Activated CD4-positive, alpha-beta T cell treated with anti-CD3 and anti-CD28 coated beads, Interleukin-2, Interleukin-6, amounts not matched to agents 100 ng/mL and 50 ng/mL, durations not matched to agents 16 hours and 8 hours (primary cell): ENCODE results near the gene GRM8.

ENCODE experiments used
- DNase-seq: peaks from one replicate; pipeline ENCODE4 v3.0.0-alpha.2; 2020

Gene GRM8

GRCh38 chr7:127230192-127230925, 22.4 kb downstream of the GRM8 start:
- no peak for DNase-seq

- DNase-seq: no peak
Measured at GRCh38 chr7:127226685-127227374, 25.9 kb downstream of the GRM8 start.

- no peak for DNase-seq
Measured at GRCh38 chr7:127221731-127222130, 31.0 kb downstream of the GRM8 start.

- DNase-seq: no peak
Measured at GRCh38 chr7:127214956-127215718, 37.6 kb downstream of the GRM8 start.

GRCh38 chr7:127209886-127210285, 42.9 kb downstream of the GRM8 start:
- no peak for DNase-seq

GRCh38 chr7:127208860-127209259, 43.9 kb downstream of the GRM8 start:
- no peak for DNase-seq

- DNase-seq: no peak
Measured at GRCh38 chr7:127208351-127208750, 44.4 kb downstream of the GRM8 start.

GRCh38 chr7:127207806-127208205, 44.9 kb downstream of the GRM8 start:
- no peak for DNase-seq

GRCh38 chr7:127207230-127207629, 45.5 kb downstream of the GRM8 start:
- no peak for DNase-seq

GRCh38 chr7:127194571-127194970, 58.2 kb downstream of the GRM8 start:
- no peak for DNase-seq

GRCh38 chr7:127189886-127190285, 62.9 kb downstream of the GRM8 start:
- DNase-seq: no peak

GRCh38 chr7:127189074-127189473, 63.7 kb downstream of the GRM8 start:
- no peak for DNase-seq

- no peak for DNase-seq
Measured at GRCh38 chr7:127187740-127188139, 65.0 kb downstream of the GRM8 start.

GRCh38 chr7:127186686-127187085, 66.1 kb downstream of the GRM8 start:
- no peak for DNase-seq

GRCh38 chr7:127177156-127177555, 75.6 kb downstream of the GRM8 start:
- DNase-seq: no peak

- no peak for DNase-seq
Measured at GRCh38 chr7:127162366-127162765, 90.4 kb downstream of the GRM8 start.

- DNase-seq: peak; percentile 6
Measured at GRCh38 chr7:127158659-127159058, 94.1 kb downstream of the GRM8 start.

- DNase-seq: no peak
Measured at GRCh38 chr7:127154958-127155357, 97.8 kb downstream of the GRM8 start.

GRCh38 chr7:127154101-127154500, 98.6 kb downstream of the GRM8 start:
- no peak for DNase-seq

- no peak for DNase-seq
Measured at GRCh38 chr7:127153315-127153714, 99.4 kb downstream of the GRM8 start.

GRCh38 chr7:127152423-127152822, 100.3 kb downstream of the GRM8 start:
- no peak for DNase-seq

- no peak for DNase-seq
Measured at GRCh38 chr7:127151379-127151778, 101.4 kb downstream of the GRM8 start.

- DNase-seq: no peak
Measured at GRCh38 chr7:127150543-127150942, 102.2 kb downstream of the GRM8 start.
